Peyer's patch (tissue), 4 donors: ENCODE results near the gene GPR158. TPM values are rescaled to one million over a fixed set of nuclear protein-coding genes. Genes with fewer than 3 reads are reported as not detected.

Source experiments
- DNase-seq, 3 donors: peaks; one replicate each; pipeline ENCODE4 v3.0.0-alpha.2; 2017 to 2019
- H3K27ac ChIP-seq, 4 donors: fragments of 200-600 bp; sonication (generic); one replicate each; pipeline ENCODE4 v1.5.1; 2016 to 2019
- H3K27me3 ChIP-seq, 2 donors: fragments of 200-600 bp; sonication (generic); one replicate each; pipeline ENCODE4 v1.5.1; 2019
- H3K36me3 ChIP-seq, 3 donors: fragments of 200-600 bp; sonication (generic); one replicate each; pipeline ENCODE4 v1.5.1; 2016 to 2019
- H3K4me1 ChIP-seq, 4 donors: fragments of 200-600 bp; sonication (generic); one replicate each; pipeline ENCODE4 v1.5.1; 2016 to 2019
- H3K4me3 ChIP-seq, 4 donors: fragments of 200-600 bp; sonication (generic); 1 replicate in 3 of 4; 2 replicates in 1 of 4; pipeline ENCODE4 v1.5.1; 2016 to 2019; ENCODE audit warnings: mild to moderate bottlenecking in 1 of 4
- H3K9me3 ChIP-seq, 4 donors: fragments of 200-600 bp; sonication (generic); one replicate each; pipeline ENCODE4 v1.5.1; 2016 to 2019; ENCODE audit warnings: mild to moderate bottlenecking in 1 of 4
- CTCF ChIP-seq, 6 experiments: fragments of 450-650 bp in 4 of 6; fragments of 200-600 bp in 2 of 6; sonication (generic) in 1 of 6; IDR thresholded peaks; one replicate each; pipeline ENCODE4 v1.5.1; 2017 to 2019; ENCODE audit warnings: antibody characterized with exemption in 6 of 6, mild to moderate bottlenecking in 3 of 6, moderate library complexity in 1 of 6
- POLR2A ChIP-seq, 2 donors: fragments of 450-650 bp; IDR thresholded peaks; one replicate each; pipeline ENCODE4 v1.5.1; 2017; ENCODE audit warnings: antibody characterized with exemption in 2 of 2, mild to moderate bottlenecking in 2 of 2, moderate library complexity in 2 of 2
- total RNA-seq, 4 donors: library from RNA; depleted of rRNA; stranded (reverse); fragments of >200 nt; gene quantifications; one replicate each; pipeline ENCODE4 v1.1.0, GENCODE V29; 2016

The GPR158 gene
- total RNA-seq, 4 donors from 2014 or later, result under 0.01 to 0.28 (median 0.27) TPM; not detected in 1

DNA sequence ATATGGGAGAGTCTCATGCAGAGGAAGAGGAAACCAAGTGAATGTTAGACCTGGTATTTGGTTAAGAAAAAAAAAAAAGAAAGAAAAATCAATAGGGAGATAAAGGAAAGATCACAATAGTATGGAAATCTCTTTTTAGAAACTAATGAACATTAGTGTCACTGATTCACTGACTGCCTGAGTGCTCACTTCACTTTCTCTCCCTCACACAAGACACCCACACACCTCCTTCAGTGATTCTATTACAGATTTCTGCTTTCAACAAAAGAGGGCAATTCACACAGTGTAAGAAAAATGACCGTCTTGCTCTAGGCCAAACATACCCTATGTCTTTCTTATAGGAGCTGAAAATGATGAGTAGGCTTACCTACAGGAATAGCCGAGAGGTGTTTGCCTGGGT lies 6.0 kb downstream of the GPR158 start:
- Histone ChIP-seq H3K4me3 (no peak overlapping the region), H3K36me3 (no peaks in the 10 kb centered on the region), H3K27ac (no peak overlapping the region), H3K4me1 (peaks cover 0 to 7% (median 0%) of the 10 kb centered on the region in 4 donors), H3K9me3 (no peaks in the 10 kb centered on the region), H3K27me3 (peaks cover 0 to 10% of the 10 kb centered on the region in 2 donors)
- no peak for DNase-seq
- TF ChIP-seq POLR2A (IDR thresholded peaks at IDR 0.05) (no peak), CTCF (IDR thresholded peaks at IDR 0.05) (no peak)

- Histone ChIP-seq H3K27ac (no peak overlapping the region), H3K4me3 (no peak overlapping the region), H3K27me3 (no peaks in the 10 kb centered on the region), H3K9me3 (no peaks in the 10 kb centered on the region), H3K36me3 (no peaks in the 10 kb centered on the region), H3K4me1 (no peaks in the 10 kb centered on the region)
- no peak for DNase-seq
- no peak for TF ChIP-seq POLR2A (IDR thresholded peaks at IDR 0.05)
- no peak for TF ChIP-seq CTCF (IDR thresholded peaks at IDR 0.05)
Measured at GRCh38 chr10:25182636-25183035, 7.8 kb downstream of the GPR158 start.

DNA sequence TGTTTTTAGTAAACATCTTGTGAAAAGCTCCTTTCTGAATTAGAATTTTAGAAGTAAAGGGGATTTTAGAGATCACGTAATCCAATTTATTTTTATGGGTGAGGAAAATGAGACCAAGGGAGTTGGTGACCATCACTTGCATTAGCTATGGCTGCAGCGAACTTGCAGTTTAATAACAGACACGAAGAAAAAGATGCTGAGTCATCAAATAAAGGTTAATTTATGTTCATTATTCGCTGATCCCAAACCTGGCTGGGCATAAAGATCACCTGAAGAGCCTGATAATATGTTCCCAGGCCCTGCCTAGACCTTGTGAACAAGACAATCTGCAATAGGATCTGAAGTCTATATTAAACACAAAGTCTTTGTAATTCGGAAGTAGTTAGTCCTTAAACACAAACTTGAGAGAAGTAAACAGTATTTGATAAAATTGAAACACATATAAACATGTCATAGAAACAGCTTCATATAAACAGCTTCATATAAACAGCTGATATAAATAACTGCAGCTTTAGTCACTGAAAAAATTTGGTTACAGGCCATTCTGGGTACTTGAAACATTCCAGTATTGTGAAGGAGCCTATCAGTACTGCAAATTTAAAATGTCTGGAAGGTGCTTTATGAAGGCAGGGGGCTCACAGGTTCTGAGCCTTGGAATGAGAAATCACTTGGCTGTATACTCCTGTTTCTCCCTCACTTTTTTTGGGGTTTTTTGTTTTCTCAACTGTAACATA lies 16.5 kb downstream of the GPR158 start:
- H3K9me3 ChIP-seq, result no peaks in the 10 kb centered on the region
- no peak for DNase-seq
- H3K4me3 ChIP-seq, result no peak overlapping the region
- no peaks in the 10 kb centered on the region for H3K4me1 ChIP-seq
- no peaks in the 10 kb centered on the region for H3K36me3 ChIP-seq
- TF ChIP-seq CTCF (IDR thresholded peaks at IDR 0.05) (no peak), POLR2A (IDR thresholded peaks at IDR 0.05) (no peak)
- H3K27me3 ChIP-seq, result no peaks in the 10 kb centered on the region
- no peak overlapping the region for H3K27ac ChIP-seq

DNA sequence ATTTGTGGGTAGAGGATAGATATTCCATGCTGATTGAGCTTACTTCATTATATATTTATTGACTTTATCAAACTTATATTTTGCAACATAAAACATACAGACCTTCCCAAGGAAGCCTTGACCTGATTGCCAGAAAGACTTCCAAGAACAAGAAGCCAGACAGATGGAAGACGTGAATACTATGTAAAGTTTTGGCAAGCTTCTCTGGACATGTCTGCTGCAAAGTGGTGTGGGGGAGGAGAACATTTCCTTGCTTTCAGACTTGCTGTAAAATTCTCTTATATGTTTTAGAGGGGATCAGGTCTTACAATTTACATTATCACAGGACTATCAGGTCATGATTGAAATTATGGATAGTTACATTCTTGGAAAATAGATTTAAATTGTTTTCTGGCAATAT lies 23.4 kb downstream of the GPR158 start:
- Histone ChIP-seq H3K27ac (no peak overlapping the region), H3K4me3 (no peak overlapping the region), H3K4me1 (no peaks in the 10 kb centered on the region), H3K36me3 (no peaks in the 10 kb centered on the region), H3K9me3 (no peaks in the 10 kb centered on the region), H3K27me3 (no peaks in the 10 kb centered on the region)
- no peak for DNase-seq
- TF ChIP-seq POLR2A (IDR thresholded peaks at IDR 0.05) (no peak), CTCF (IDR thresholded peaks at IDR 0.05) (no peak)

GRCh38 chr10:25206693-25207414 lies 32.1 kb downstream of the GPR158 start:
- TF ChIP-seq POLR2A (IDR thresholded peaks at IDR 0.05), result no peak
- no peak for TF ChIP-seq CTCF (IDR thresholded peaks at IDR 0.05)
- H3K9me3 ChIP-seq, result no peaks in the 10 kb centered on the region
- H3K36me3 ChIP-seq, result no peaks in the 10 kb centered on the region
- no peak overlapping the region for H3K27ac ChIP-seq
- no peak for DNase-seq
- no peak overlapping the region for H3K4me3 ChIP-seq
- H3K4me1 ChIP-seq, result no peaks in the 10 kb centered on the region
- no peaks in the 10 kb centered on the region for H3K27me3 ChIP-seq
